Small intestine (tissue), 7 donors: ENCODE measurements around the gene GAS2. TPM values are rescaled to one million over a fixed set of nuclear protein-coding genes. Genes with fewer than 3 reads are reported as not detected.

Experiments used
- DNase-seq, 2 donors: peaks; one replicate each; pipeline versions ENCODE4 v3.0.0 to v3.0.0-alpha.2; 2013
- FAIRE-seq: peaks from 2 replicates; lab custom pipeline; 2012; peaks lifted over from hg19 to GRCh38; lab: Jason Lieb, UNC
- H3K27ac ChIP-seq, 3 donors: one replicate each; pipeline ENCODE4 v1.5.1; 2013; ENCODE audit warnings: low read length in 2 of 3, mild to moderate bottlenecking in 2 of 3, control low read depth in 1 of 3, inconsistent platforms in 1 of 3, low read depth in 1 of 3, moderate library complexity in 1 of 3
- H3K27me3 ChIP-seq, 3 donors: one replicate each; pipeline ENCODE4 v1.6.1; 2013; ENCODE audit warnings: low read length in 3 of 3, inconsistent platforms in 1 of 3; ENCODE audit not compliant: control insufficient read depth in 3 of 3, insufficient read depth in 3 of 3
- H3K36me3 ChIP-seq, 3 donors: one replicate each; pipeline ENCODE4 v1.6.1; 2013; ENCODE audit warnings: low read length in 3 of 3, inconsistent platforms in 1 of 3, low read depth in 1 of 3, mild to moderate bottlenecking in 1 of 3, moderate library complexity in 1 of 3; ENCODE audit not compliant: control insufficient read depth in 3 of 3, insufficient read depth in 2 of 3
- H3K4me1 ChIP-seq, 3 donors: one replicate each; pipeline ENCODE4 v1.6.1; 2013; ENCODE audit warnings: low read length in 2 of 3, inconsistent platforms in 1 of 3, low read depth in 1 of 3, mild to moderate bottlenecking in 1 of 3, moderate library complexity in 1 of 3; ENCODE audit not compliant: control insufficient read depth in 3 of 3, insufficient read depth in 2 of 3
- H3K4me3 ChIP-seq, 3 donors: one replicate each; pipeline ENCODE4 v1.5.1; 2013; ENCODE audit warnings: low read length in 3 of 3, control low read depth in 1 of 3, inconsistent platforms in 1 of 3, low read depth in 1 of 3, mild to moderate bottlenecking in 1 of 3, moderate library complexity in 1 of 3
- H3K9me3 ChIP-seq, 2 donors: one replicate each; pipeline ENCODE4 v1.6.1; 2013; ENCODE audit warnings: low read depth in 1 of 2, low read length in 1 of 2; ENCODE audit not compliant: control insufficient read depth in 2 of 2, insufficient read depth in 1 of 2
- WGBS, 3 donors: extraction: QIAGEN DNeasy Blood & Tissue Kit; methylation state at CpG; one replicate each; pipeline ENCODE4 v1.1.7; 2013; 5-methylcytosine and 5-hydroxymethylcytosine counted together
- polyA plus RNA-seq, 4 donors: library from polyadenylated mRNA; stranded (reverse) in 3 of 4; unstranded in 1 of 4; fragments of 200-250 nt in 3 of 4; fragments of 120-200 nt in 1 of 4; gene quantifications; one replicate each; pipeline versions ENCODE4 v1.2.1 to v1.2.3, GENCODE V29; 2013
- donor health status: healthy with polysubstance abuse.
- donor health status: control.
- donor health status: control.
- donor health status: Bipolar disorder and iron deficiency.
- donor health status: healthy.

Gene GAS2
- polyA plus RNA-seq, 4 donors: 2.4 to 7.2 (median 2.9) TPM

GRCh38 chr11:22666688-22667439 lies 453 bp downstream of the GAS2 start:
- peak; percentile 38 to 75 for DNase-seq
- H3K4me3 ChIP-seq: peak overlapping the region; percentile 41 to 64 (median 51)
- 2 to 4% (median 3%) methylated on average over 37 to 40 of the region's 40 CpGs for WGBS, 3 donors
- FAIRE-seq: no peak
- no peaks in the 10 kb centered on the region for H3K9me3 ChIP-seq
- peaks cover 0 to 3% (median 3%) of the 10 kb centered on the region in 3 donors for H3K4me1 ChIP-seq
- H3K27ac ChIP-seq: peak overlapping the region in 2 of 3 donors; percentile 11 to 66
- peaks cover 0 to 8% (median 0%) of the 10 kb centered on the region in 3 donors for H3K27me3 ChIP-seq
- no peaks in the 10 kb centered on the region for H3K36me3 ChIP-seq

GRCh38 chr11:22668005-22668796 lies 1.8 kb downstream of the GAS2 start:
- WGBS, 3 donors: 44 to 58% (median 53%) methylated on average over 3 of the region's 3 CpGs
- Histone ChIP-seq H3K9me3 (no peaks in the 10 kb centered on the region), H3K27me3 (peaks cover 0 to 8% (median 0%) of the 10 kb centered on the region in 3 donors), H3K36me3 (no peaks in the 10 kb centered on the region), H3K4me3 (no peak overlapping the region), H3K27ac (no peak overlapping the region), H3K4me1 (peaks cover 0 to 3% (median 3%) of the 10 kb centered on the region in 3 donors)
- FAIRE-seq: no peak
- no peak for DNase-seq

- H3K27ac ChIP-seq: no peak overlapping the region
- H3K4me1 ChIP-seq: peaks cover 0 to 5% (median 3%) of the 10 kb centered on the region in 3 donors
- H3K36me3 ChIP-seq: no peaks in the 10 kb centered on the region
- FAIRE-seq (no peak), DNase-seq (no peak)
- H3K4me3 ChIP-seq: no peak overlapping the region
- H3K27me3 ChIP-seq: peaks cover 0 to 8% (median 0%) of the 10 kb centered on the region in 3 donors
- WGBS, 3 donors: 87 to 96% (median 93%) methylated on average over 2 of the region's 2 CpGs
- no peaks in the 10 kb centered on the region for H3K9me3 ChIP-seq
These were observed 3.0 kb downstream of the GAS2 start for GRCh38 chr11:22669368-22669767.

- Histone ChIP-seq H3K27ac (no peak overlapping the region), H3K4me1 (peaks cover 0 to 14% (median 3%) of the 10 kb centered on the region in 3 donors), H3K36me3 (no peaks in the 10 kb centered on the region), H3K4me3 (no peak overlapping the region), H3K9me3 (no peaks in the 10 kb centered on the region), H3K27me3 (peaks cover 0 to 8% (median 0%) of the 10 kb centered on the region in 3 donors)
- 28 to 70% (median 30%) methylated on average over 1 of the region's 1 CpG for WGBS, 3 donors
- DNase-seq (peak; percentile 54 to 56), FAIRE-seq (peak; percentile 19)
These were observed 4.4 kb downstream of the GAS2 start for GRCh38 chr11:22670830-22671229.

GRCh38 chr11:22671751-22672150 lies 5.3 kb downstream of the GAS2 start:
- Histone ChIP-seq H3K4me3 (no peak overlapping the region), H3K27ac (no peak overlapping the region), H3K27me3 (peaks cover 0 to 3% (median 0%) of the 10 kb centered on the region in 3 donors), H3K4me1 (peaks cover 0 to 20% (median 2%) of the 10 kb centered on the region in 3 donors), H3K36me3 (no peaks in the 10 kb centered on the region), H3K9me3 (no peaks in the 10 kb centered on the region)
- 36 to 78% (median 59%) methylated on average over 2 of the region's 2 CpGs for WGBS, 3 donors
- DNase-seq (no peak), FAIRE-seq (no peak)

GRCh38 chr11:22674470-22675439 lies 8.3 kb downstream of the GAS2 start:
- Histone ChIP-seq H3K9me3 (no peaks in the 10 kb centered on the region), H3K27ac (peak overlapping the region in 1 of 3 donors; percentile 76), H3K4me3 (peak overlapping the region in 1 of 3 donors; percentile 0), H3K36me3 (no peaks in the 10 kb centered on the region), H3K27me3 (no peaks in the 10 kb centered on the region), H3K4me1 (peaks cover 0 to 21% (median 0%) of the 10 kb centered on the region in 3 donors)
- FAIRE-seq (no peak), DNase-seq (peak; percentile 66 to 70)
- WGBS, 3 donors: 14 to 63% (median 34%) methylated on average over 4 of the region's 4 CpGs

- no peak for FAIRE-seq
- no peak overlapping the region for H3K27ac ChIP-seq
These were observed 10.9 kb downstream of the GAS2 start for GRCh38 chr11:22677153-22677903.

More at GRCh38 chr11:22677153-22677903, 10.9 kb downstream of the GAS2 start:
- Histone ChIP-seq H3K4me1 (peaks cover 0 to 26% (median 0%) of the 10 kb centered on the region in 3 donors), H3K27me3 (no peaks in the 10 kb centered on the region), H3K36me3 (no peaks in the 10 kb centered on the region), H3K4me3 (no peak overlapping the region), H3K9me3 (no peaks in the 10 kb centered on the region)
- DNase-seq: no peak
- 70 to 77% (median 75%) methylated on average over 4 of the region's 4 CpGs for WGBS, 3 donors
